ENCODE data around the gene ABCG2. TPM values are rescaled to one million over a fixed set of nuclear protein-coding genes. Genes with fewer than 3 reads are reported as not detected.

The ABCG2 gene
- total and polyA plus RNA-seq, 12 donors: 0.22 to 10.5 (median 3.6) TPM

GRCh38 chr4:88115587-88115986 is 42.9 kb downstream of the ABCG2 start:
- Histone ChIP-seq H3K27ac (no peak overlapping the region), H3K4me1 (peaks cover 0 to 3% (median 0%) of the 10 kb centered on the region in 9 donors), H3K4me3 (no peak overlapping the region), H3K9me3 (peaks cover 0 to 20% (median 10%) of the 10 kb centered on the region in 11 donors), H3K27me3 (no peaks in the 10 kb centered on the region), H3K36me3 (peaks cover 0 to 9% (median 0%) of the 10 kb centered on the region in 9 donors)
- TF ChIP-seq CTCF (IDR thresholded peaks at IDR 0.05): no peak
- ATAC-seq: no peak
- DNase-seq: no peak
- WGBS, 2 donors: 87 to 88% methylated on average over 5 of the region's 5 CpGs
- intact Hi-C loops (cut with DNase I): no loop called here

GRCh38 chr4:88112856-88113255 is 45.6 kb downstream of the ABCG2 start:
- peaks cover 0 to 6% (median 0%) of the 10 kb centered on the region in 9 donors for H3K36me3 ChIP-seq
- H3K9me3 ChIP-seq: no peaks in the 10 kb centered on the region
- H3K27ac ChIP-seq: no peak overlapping the region
- H3K4me1 ChIP-seq: peaks cover 0 to 7% (median 2%) of the 10 kb centered on the region in 9 donors
- 96 to 97% methylated on average over 5 of the region's 5 CpGs for WGBS, 2 donors
- intact Hi-C loops (cut with DNase I): loop anchor here in 1 of 10 donors (5.0 kb wide), 1 partner anchor 39 kb away; no protein-coding TSS in a partner anchor
- DNase-seq: no peak
- H3K4me3 ChIP-seq: no peak overlapping the region
- H3K27me3 ChIP-seq: no peaks in the 10 kb centered on the region
- no peak for TF ChIP-seq CTCF (IDR thresholded peaks at IDR 0.05)
- no peak for ATAC-seq

- no peak for DNase-seq
- no peak for TF ChIP-seq CTCF (IDR thresholded peaks at IDR 0.05)
- no peak for ATAC-seq
- H3K27me3 ChIP-seq: no peaks in the 10 kb centered on the region
- WGBS, 2 donors: 84 to 95% methylated on average over 2 of the region's 2 CpGs
- no peak overlapping the region for H3K4me3 ChIP-seq
- peaks cover 0 to 6% (median 0%) of the 10 kb centered on the region in 9 donors for H3K36me3 ChIP-seq
- H3K4me1 ChIP-seq: peaks cover 0 to 17% (median 8%) of the 10 kb centered on the region in 9 donors
- H3K27ac ChIP-seq: no peak overlapping the region
- H3K9me3 ChIP-seq: no peaks in the 10 kb centered on the region
- intact Hi-C loops (cut with DNase I): loop anchor here in 1 of 10 donors (5.0 kb wide), 1 partner anchor 41 kb away; no protein-coding TSS in a partner anchor
Measured at GRCh38 chr4:88110826-88111225, 47.6 kb downstream of the ABCG2 start.

- DNase-seq (no peak), ATAC-seq (no peak)
- TF ChIP-seq CTCF (IDR thresholded peaks at IDR 0.05): no peak
- H3K27ac ChIP-seq: no peak overlapping the region
- WGBS, 2 donors: 90 to 93% methylated on average over 5 of the region's 5 CpGs
- intact Hi-C loops (cut with DNase I): no loop called here
- H3K9me3 ChIP-seq: no peaks in the 10 kb centered on the region
- H3K36me3 ChIP-seq: peaks cover 0 to 6% (median 0%) of the 10 kb centered on the region in 9 donors
- H3K27me3 ChIP-seq: no peaks in the 10 kb centered on the region
- no peak overlapping the region for H3K4me3 ChIP-seq
- peaks cover 0 to 17% (median 8%) of the 10 kb centered on the region in 9 donors for H3K4me1 ChIP-seq
Measured at GRCh38 chr4:88109123-88109881, 49.1 kb downstream of the ABCG2 start.
